Activated CD4-positive, alpha-beta T cell treated with anti-CD3 and anti-CD28 coated beads, Interleukin-2, amount 50 U/mL, for 16 hours (primary cell): ENCODE data around the gene SYNDIG1.

Experiments used
- DNase-seq: peaks from one replicate; pipeline ENCODE4 v3.0.0-alpha.2; 2020

The SYNDIG1 gene

DNA sequence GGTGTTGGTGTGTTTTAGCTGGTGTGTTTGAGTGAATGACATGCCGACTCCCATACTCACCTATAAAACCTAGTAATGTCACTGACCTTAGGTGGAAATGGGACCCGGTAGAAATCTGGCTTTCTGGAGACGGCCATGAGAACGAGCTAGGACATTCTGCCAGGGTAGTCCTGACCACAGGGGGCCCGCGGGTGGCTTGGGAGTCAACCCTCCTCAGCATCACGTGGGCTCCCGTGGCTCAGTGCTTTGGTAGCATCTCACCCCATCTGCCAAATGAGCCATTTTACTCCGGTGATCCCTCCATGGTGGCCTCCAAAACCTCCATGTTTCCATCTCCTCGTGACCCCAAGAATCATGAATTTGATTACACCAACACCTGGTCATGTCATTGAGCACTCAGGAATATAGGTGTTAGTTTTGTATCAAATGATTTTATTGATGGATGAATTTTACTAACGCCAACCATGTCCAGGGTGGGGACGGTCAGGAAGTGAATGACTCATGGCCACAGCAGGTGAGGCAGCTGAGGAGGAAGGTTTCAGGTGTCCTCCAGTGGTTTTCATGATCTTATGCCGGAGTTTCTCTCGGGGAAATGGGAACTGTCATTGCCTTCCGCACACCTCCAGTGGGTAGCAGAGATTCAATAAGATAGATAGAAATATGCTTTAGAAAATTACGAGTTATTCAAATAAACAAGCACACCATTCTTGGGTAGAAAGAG lies 195.0 kb downstream of the SYNDIG1 start:
- DNase-seq, result no peak

DNA sequence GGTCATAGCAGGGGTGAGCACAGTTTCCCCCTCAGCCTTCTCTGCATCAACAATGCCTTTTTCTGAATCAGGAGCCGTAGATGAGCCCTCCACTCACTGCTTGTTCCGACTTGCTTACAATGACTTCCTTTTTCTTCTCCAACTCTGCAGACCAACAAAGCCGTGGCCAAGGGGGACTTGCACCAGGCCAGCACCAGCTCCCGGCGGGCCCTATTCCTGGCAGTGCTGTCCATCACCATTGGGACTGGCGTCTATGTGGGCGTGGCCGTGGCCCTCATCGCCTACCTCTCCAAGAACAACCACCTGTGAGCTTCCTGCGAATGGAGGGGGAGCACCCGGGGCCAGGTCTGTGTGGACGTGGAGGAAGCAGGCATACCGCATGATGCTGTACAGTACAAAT lies 195.8 kb downstream of the SYNDIG1 start:
- no peak for DNase-seq

DNA sequence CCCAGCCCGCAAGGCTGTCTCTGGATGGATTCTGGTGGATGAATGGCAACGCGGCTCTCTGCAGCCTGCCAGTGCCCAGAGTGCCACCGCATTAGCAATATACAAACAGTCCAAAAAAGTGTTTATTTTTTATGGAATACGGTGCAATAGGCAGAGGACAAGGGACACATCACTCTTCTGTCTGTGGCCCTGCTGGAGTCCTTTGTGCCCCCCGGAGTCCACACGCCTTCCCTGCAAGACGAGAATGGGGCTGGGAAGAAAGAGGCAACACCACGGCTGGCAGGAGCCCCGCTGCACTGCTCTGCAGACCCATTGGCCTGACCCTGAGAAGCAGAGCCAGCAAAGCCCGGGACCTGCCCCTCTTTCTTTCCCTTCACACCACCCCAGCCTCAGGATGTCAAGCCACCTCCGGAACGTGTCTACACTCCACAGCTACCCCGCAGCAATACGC lies 196.3 kb downstream of the SYNDIG1 start:
- DNase-seq, result no peak

DNA sequence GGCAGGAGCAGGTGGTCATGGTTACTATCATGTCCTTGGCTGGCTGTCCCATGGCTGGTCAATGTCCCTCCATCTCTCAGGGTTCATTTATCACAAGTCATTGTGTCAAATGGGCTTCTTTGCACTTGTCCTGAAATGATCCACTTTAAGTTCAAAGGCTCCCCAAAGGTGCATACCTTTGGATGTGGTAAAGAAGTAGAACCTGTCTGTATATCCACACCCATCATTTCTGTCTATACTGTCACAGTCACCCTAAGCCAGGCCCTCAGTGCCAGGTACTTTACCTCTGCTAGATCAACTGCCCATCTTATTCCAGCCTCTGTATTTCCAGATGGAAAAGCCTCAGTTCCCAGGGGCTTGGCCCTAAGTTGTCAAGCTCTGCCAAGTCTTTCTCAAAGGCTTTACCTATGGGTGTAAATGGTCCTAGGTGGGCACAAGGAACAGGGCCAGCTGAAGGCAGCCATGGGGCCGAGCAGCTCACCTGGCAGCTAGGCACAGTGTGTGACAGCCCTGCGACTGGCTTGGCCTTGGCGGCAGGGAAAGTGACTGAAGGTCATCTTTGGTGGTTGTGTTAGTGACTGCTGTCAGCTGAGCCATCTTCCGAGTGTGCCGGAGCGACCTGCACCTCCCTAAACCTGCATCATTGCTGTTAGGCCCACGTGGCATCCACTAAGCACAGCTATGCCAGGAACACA lies 198.4 kb downstream of the SYNDIG1 start:
- DNase-seq, result no peak

DNA sequence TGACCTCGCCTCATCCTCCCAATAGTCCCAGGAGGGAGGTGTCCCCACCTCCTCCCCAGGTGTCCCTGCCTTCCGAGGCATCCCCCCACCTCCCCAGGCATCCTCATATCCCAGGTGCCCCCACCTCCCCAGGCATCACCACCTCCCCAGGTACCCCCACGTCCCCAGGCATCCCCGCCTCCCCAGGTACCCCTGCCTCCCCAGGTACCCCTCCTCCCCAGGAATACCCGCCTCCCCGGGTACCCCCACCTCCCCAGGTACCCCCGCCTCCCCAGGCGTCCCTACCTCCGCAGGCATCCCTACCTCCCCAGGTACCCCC lies 198.9 kb downstream of the SYNDIG1 start:
- no peak for DNase-seq

DNA sequence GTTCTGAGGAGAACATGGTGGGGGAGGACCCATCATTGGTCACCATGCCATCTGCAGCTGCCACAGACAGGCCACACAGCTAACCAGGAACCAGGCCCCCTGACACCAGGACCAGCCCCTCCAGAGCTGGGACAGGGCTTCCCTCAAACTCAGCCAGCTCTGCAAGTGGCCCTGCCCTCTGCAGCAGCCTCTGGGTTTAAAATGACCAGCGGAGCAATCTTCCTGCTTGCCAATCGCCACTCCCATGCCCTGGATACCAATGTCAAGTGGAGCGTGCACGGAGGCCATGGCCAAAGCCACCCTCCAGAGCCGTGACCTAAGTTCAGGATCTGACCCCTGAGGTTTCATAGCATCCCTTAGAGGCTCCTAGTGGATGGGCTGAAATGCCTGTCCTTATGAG lies 199.4 kb downstream of the SYNDIG1 start:
- DNase-seq, result no peak

DNA sequence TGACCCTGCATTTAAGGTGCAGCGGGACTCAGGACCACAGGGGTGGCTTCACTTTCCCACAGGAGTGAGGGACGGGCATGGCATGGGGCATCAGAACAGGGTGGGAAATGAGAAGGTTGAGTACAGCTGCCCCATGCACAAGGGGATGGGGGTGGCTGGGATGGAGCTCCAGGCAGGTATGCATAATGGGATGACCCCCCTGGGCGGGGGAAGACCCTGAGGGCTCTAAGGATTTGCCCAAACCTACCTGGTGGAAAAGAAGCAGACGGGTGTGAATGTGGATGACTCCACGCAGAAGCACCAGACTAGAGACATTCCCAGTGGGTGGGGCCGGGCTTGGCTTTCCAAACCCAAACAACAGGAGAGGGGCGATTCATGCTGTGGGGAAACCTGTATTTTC lies 200.3 kb downstream of the SYNDIG1 start:
- no peak for DNase-seq

DNA sequence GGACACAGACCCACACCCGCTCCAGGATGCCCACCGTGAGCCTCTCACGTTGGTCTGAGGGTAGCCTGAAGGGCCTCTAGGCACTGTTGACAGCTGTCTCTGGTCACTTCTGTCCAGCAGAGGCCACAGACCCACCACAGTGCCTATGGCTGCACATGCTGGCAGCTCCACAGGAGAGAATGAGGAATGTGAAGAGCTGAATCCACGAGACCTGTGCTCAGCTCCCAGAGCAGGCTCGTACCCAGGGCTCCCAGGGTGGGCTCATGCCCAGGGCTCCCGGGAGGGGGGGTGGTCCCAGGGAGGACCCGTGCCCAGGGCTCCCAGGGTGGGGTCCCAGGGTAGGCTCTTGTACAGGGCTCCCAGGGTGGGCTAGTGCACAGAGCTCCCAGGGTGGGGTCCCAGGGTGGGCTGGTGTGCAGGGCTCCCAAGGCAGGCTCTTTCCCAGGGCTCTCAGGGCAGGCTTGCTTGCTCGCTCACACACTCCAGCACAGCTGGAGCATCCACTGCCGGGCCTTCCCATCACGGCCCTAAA lies 201.0 kb downstream of the SYNDIG1 start:
- DNase-seq, result no peak

DNA sequence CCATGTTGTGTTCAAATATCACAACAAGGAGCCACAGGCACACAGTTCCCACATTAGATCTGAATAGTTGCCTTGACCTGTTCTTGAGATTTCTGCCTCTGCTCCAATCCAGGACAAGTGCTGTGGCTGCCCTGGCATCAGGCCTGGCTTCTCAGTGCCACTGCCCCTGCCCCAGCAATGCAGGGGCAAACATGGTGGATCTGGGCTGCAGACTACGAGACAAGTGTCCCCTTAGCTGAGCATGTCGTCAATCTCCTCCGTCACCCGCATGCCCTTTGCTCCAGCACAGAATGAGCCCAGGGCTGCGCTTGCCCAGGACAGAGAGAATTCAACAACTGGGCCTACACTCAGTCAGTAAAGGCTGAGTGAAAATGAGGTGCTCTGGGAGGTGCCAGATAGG lies 201.6 kb downstream of the SYNDIG1 start:
- no peak for DNase-seq

DNA sequence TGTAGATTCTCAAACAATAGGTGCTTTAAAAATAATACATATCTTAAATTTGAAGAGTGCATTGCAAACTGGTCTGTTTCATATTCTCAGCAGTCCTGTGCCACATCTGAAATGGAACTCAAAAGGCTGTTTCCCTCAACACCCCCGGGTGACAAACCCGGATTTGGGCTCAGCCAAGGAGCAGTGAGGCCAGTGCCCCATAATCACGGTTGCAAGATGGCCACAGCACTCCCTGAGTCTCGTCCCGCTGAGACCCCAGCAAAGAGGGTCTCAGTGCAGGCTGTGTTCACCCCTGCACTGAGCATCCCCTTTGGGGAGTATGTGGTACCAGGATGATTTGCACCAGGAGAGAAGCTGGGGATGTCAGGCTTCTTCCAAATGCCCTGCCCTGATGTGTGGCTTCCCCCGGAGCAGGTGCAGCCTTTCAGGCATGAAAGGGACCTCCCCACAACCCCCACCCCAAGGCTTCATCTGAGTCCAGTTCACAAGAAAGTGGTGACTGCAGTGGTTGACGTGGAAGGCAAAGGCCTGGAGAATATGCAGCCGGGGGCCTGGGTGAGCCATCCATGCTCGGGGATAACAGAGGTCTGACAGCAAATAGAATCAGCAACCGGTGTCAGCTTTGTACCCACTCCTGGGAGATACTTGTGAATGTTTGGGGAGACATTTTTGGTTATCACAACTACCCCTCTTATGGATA lies 202.9 kb downstream of the SYNDIG1 start:
- DNase-seq, result no peak

DNA sequence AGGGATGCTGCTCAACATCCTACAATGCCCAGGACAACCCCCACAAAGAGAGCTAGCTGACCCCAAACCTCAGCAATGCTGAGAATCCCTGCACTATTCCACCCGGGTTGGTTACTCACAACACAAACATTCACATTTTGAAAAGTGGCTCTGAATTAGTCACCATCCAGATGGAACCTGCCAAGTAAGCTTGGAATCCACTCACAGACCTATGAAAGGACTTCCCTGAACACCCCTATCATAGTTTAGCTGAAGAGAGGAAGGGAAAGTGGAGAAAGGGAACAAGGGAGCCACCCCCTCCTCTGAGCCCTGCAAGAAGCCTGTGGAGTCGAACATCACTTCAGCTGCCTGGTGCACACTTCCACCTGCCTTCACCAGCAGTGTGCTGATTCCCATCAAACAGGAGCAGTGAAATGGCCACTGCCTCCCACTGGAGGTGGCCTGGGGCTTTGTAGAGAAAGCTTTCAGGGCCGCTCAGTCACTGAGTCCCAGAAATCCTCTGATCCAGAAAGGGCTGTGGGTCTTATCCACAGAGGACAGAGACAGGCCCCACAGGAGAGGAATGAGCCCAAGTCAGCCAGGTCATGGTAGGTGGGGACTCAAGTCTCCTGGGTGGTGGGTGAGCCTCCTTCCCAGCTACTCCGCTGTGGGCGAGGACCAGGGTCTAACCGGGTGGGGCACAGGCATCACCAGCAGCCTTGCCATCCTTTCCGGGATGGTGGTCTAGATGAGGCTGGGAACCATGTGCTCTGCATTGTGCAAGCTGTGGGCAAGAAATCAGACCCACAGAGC lies 203.7 kb downstream of the SYNDIG1 start:
- no peak for DNase-seq

DNA sequence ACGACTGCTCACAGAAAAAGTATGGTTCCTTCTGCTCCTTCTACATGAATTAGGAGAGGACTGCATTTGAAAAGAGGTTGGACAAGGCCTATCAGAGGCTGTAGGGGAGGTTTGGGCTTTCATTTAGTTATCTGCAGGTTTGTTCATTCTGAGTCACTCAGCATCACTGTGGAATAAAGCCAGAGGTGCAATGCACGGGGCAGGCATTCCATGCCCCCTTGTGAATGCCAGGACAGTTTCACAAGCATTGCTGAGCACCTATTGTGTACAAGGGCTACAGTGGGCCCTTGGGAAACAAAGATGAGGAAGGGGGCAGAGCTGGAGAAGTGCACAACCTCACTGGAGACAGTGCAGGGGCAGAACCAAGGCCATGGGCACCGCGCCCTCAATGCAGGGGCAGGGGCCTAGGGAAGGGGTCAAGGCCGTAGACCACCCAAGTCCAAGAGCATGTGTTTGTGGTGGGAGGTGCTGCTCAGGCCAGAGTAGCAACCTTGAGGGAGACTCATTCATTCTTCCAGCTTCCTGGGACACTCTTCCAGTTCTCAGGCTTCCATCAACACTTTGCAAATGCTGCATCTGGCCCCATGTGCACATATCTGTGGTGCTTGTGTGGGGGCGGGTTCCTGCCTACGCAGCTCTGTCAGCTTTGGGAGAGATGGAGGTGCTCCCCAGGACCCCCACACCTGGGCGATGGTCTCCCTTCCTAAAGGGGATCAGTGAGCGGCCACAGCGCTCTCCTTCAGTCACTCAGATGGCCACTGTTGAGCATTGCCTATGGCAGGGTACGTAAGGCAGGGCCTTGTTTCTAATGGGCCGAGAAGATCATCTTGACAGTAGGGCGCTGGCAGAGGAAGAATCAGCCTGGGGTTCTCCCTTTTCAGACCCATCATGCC lies 204.5 kb downstream of the SYNDIG1 start:
- no peak for DNase-seq

DNA sequence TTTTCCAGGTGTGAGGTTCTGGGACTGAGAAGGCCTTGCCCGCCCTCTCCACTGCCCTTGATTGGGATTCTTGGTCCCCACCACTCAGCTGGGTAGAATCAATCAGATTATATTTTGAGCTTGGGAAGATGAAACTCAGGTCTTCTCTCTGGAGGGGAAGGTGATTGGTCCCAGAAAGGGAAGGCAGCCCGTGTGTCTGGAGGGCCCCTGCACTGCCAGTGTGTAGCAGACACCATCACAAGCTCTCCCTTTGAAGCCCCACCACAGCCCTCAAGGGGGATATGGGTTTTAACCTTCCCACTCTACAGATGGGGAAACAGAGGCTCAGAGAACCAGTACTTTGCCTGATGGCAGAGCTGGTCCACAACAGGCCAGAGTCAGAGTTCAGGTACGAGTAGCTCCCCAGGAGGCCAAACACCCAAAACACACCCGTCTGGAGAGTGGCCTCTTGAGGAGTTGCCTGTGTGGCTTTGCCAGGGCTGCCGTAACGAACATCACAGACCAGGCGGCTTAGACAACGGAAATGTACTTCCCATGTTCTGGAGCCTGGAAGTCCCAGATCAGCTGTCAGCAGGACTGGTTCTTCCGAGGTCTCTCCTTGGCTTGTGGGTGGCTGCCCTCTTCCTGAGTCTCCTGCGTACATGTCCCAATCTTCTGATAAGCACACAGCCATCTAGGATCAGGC lies 205.6 kb downstream of the SYNDIG1 start:
- DNase-seq, result no peak

DNA sequence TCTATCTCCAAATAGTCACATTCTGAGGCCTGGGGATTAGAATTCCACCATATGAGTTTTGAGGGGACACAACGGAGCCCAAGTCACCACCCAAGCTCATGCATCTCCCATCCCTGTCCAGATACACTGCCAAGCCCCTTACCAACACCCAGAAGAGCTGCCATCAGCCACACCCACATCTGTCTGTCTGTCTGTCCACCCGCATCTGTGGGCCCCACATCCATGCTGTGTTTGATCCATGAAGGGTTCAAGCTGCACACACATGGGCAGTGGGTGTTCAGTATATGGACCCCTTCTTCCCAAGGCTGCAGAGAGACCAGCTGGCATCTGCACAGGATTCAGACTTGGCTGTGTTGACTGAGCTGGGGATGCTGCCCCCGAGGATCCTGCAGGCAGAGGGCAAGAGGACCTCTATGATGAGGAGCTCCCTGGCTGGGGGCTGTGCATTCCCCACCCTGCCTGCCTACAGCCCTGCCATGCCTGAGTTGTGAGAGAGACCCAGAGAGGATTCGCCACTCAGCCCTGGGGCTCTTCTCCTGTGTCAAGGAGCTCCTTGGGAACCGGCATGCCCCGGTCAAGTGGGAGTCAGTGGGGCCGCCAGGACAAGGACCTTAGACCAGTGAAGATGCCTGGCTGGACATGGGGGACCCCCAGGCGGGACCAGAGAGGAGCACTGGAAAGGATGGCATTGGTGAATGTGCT lies 206.4 kb downstream of the SYNDIG1 start:
- no peak for DNase-seq

DNA sequence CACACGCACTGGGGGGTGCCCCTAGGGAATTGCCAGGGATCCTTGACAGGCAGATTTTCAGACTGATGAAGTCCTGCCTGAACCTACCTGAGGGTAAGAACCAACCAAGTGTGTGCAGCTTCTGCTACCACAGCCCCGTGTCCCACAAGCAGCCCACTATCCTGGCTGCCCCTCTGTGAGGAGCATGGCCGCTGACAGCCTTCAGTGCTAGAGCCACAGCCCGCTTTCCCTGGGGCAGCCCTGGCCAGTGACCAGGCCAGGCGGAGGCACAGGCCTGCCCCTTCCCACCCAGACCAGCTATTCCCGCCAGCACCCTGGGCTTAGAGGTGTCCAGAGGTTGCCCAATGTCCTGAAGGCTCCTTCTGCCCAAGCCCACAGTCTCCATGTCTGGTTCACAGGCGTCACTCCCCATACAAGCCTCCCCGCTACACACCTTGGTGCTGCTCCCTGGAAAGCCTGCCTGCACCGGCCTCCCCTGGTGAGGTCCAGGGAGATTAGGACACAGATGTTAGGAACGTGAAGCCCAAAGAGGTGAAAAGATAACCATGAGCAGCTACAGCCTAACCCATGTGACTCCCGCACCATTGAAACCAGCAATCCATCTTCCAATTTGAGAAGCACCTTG lies 207.0 kb downstream of the SYNDIG1 start:
- DNase-seq, result no peak

DNA sequence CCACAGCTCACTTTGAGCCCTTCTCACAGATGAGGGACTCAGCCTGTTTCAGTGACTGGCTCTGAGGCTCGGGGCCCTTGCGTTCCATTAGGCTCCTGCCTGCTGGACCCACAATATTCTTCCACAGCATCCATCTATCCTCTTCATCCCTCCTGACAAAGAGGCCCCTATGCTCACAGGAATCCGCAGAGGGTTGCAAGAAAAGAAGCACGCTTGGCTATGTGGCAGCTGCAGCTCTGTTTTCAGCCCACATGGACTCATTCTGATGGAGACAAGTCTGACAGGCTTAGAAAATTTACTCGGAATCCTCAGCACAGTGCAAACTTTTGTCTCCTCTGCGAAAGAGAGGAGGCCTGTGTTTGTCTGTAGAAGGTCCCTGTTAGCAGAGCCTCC lies 207.5 kb downstream of the SYNDIG1 start:
- no peak for DNase-seq

DNA sequence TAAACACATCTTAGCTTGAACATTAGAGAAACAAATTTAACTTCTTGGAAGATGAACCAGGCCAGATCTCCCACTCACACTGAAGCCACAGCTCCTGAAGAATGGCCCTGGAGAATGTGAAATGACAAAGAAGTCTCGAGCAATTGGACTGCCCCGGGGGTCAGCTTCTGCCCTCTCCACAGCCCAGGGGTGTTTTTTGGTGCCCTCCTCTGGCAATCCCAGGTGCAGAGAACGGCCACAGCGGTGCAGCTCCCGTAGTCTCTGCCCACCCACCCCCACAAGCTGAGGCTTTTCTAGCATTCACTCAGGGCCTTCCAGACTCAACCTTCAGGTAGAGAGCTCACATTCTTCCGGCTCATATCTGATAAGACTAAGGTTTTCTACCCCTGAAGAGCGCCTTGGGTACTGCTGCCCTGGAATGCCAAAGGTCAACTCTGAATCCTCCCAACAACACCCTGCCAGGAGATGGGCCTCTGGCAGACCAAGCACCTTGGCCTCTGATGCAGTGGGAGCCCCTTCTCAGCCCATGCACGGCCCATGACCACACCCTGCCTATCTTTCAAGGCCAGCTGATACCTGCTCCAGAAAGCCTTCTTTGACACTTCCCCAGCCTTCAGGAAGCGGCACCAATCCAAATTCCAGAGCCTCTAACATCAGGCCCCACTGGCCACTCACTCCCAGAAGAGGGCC lies 208.3 kb downstream of the SYNDIG1 start:
- no peak for DNase-seq

DNA sequence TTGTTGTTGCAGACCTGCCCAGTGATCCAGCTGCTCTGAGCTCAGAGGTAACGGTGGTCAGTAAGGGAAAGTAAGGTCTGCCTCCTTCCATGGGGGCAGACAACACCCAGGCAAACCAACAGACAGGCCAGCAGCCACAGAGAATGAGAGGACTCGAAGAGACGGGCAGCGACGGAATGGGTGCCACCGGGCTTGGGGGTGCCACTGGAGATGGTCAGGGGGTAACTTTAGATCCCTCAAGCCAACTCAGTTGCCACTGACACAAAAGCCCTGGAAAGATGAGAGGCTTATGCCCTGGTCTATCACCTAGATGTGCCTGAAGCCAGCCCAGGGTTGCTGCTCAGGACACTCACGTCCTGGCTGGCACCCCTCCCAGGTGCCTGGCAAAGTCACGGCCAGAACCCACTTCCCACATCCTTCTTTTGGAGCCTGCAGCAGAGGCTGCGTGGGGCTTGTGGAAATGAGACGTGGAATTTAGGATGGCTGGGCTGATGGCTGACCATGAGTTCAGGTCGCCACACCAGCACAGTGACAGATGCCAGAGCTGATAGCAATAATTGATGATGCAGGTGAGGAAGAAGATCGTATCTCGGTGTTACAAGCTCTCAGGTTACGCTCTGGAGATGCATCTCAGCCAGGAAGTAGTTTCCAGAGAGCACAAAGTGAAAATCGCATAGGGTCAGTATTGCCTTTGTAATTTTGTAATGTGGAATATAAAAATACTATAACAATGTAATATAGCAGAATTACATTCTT lies 209.1 kb downstream of the SYNDIG1 start:
- DNase-seq, result no peak
